Hematopoietic multipotent progenitor cell treated with erythropoietin and hydrocortisone succinate and interleukin-3 and kit ligand, for 4 days (in vitro differentiated cells): ENCODE results near the gene ABCA1.
A peak's percentile ranks its signal among the peaks of the same experiment; 100 is the strongest.
"Not testable (repeated sequence)": the region's sequence is repeated elsewhere in the genome, so short reads cannot be mapped to it uniquely, and the experiment has no call there.

Experiments used
- DNase-seq: peaks from one replicate; pipeline ENCODE4 v3.0.0-alpha.2; 2015

The ABCA1 gene

GRCh38 chr9:104787306-104788015 is 140.5 kb downstream of the ABCA1 start:
- DNase-seq = no peak

GRCh38 chr9:104786293-104786692 is 141.7 kb downstream of the ABCA1 start:
- no peak for DNase-seq

GRCh38 chr9:104784098-104784497 is 143.9 kb downstream of the ABCA1 start:
- DNase-seq = peak; percentile 36

- no peak for DNase-seq
Measured at GRCh38 chr9:104783588-104783987, 144.4 kb downstream of the ABCA1 start.

- DNase-seq = peak; percentile 81
Measured at GRCh38 chr9:104780796-104781395, 147.1 kb downstream of the ABCA1 start.

GRCh38 chr9:104779946-104780535 is 147.9 kb downstream of the ABCA1 start:
- DNase-seq = peak; percentile 52

- DNase-seq = no peak
Measured at GRCh38 chr9:104779334-104779733, 148.6 kb downstream of the ABCA1 start.

GRCh38 chr9:104778802-104779201 is 149.2 kb downstream of the ABCA1 start:
- DNase-seq = no peak

GRCh38 chr9:104776797-104777196 is 151.2 kb downstream of the ABCA1 start:
- no peak for DNase-seq

GRCh38 chr9:104775976-104776375 is 152.0 kb downstream of the ABCA1 start:
- DNase-seq = no peak

- DNase-seq = no peak
Measured at GRCh38 chr9:104775574-104775936, 152.4 kb downstream of the ABCA1 start.

GRCh38 chr9:104774831-104775573 is 153.0 kb downstream of the ABCA1 start:
- DNase-seq = peak; percentile 92

GRCh38 chr9:104774132-104774531 is 153.8 kb downstream of the ABCA1 start:
- DNase-seq = peak; percentile 29

GRCh38 chr9:104772714-104773510 is 155.0 kb downstream of the ABCA1 start:
- no peak for DNase-seq

GRCh38 chr9:104769655-104770054 is 158.3 kb downstream of the ABCA1 start:
- DNase-seq = no peak

- not testable (repeated sequence) for DNase-seq
Measured at GRCh38 chr9:104769029-104769428, 158.9 kb downstream of the ABCA1 start.

- DNase-seq = no peak
Measured at GRCh38 chr9:104767507-104767906, 160.4 kb downstream of the ABCA1 start.

GRCh38 chr9:104766025-104766424 is 161.9 kb downstream of the ABCA1 start:
- DNase-seq = no peak

GRCh38 chr9:104765138-104765537 is 162.8 kb downstream of the ABCA1 start:
- DNase-seq = peak; percentile 10

GRCh38 chr9:104758974-104759373 is 169.0 kb downstream of the ABCA1 start:
- no peak for DNase-seq

GRCh38 chr9:104750185-104750767 is 177.7 kb downstream of the ABCA1 start:
- peak; percentile 34 for DNase-seq

GRCh38 chr9:104748359-104749031 is 179.5 kb downstream of the ABCA1 start:
- peak; percentile 42 for DNase-seq
